Lung microvascular endothelial cell (primary cell): ENCODE results near the gene ZNF219. TPM values are rescaled to one million over a fixed set of nuclear protein-coding genes. Genes with fewer than 3 reads are reported as not detected.

Experiments
- DNase-seq, 2 donors: peaks; one replicate each; pipeline versions ENCODE4 v3.0.0 to v3.0.0-alpha.2; 2010; ENCODE audit warnings: low read depth in 2 of 2
- total RNA-seq: library from RNA; depleted of rRNA; stranded (reverse); fragments of >200 nt; gene quantifications from 2 replicates; pipeline ENCODE4 v1.2.1, GENCODE V29; 2014

Gene ZNF219
- total RNA-seq = 2.0 and 2.4 TPM in 2 replicates

GRCh38 chr14:21098076-21098891 lies at the start of gene ZNF219:
Gene ZNF219 (minus strand): TSS chr14:21098655. CDS start chr14:21093591, 5,064 bp downstream.
- peak; percentile 39 for DNase-seq

GRCh38 chr14:21145437-21145836 lies 47.0 kb upstream of the ZNF219 start:
- DNase-seq = no peak

GRCh38 chr14:21142357-21142756 lies 43.9 kb upstream of the ZNF219 start:
- no peak for DNase-seq

- DNase-seq = peak; percentile 3 to 14
Measured at GRCh38 chr14:21136024-21136423, 37.6 kb upstream of the ZNF219 start.

DNA sequence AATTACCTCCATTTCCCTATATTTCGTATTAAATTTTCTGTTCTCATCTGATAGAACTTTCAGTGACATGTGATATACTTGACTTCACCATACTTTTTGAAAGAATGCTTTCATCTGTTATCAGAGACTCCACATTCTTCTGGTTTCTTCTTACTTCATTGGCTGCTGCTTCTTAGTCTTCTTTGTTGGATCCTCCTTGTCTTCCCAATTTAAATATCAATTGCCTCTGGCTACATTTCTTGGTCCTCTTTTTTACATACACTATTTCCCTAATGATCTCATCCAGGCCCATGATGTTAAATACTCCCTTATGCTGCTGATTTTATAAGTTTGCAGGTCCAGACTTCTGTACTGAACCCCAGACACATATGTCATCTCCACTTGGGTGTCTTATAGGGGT lies 35.4 kb upstream of the ZNF219 start:
- DNase-seq = no peak

GRCh38 chr14:21123429-21123828 lies 25.0 kb upstream of the ZNF219 start:
- no peak for DNase-seq

DNA sequence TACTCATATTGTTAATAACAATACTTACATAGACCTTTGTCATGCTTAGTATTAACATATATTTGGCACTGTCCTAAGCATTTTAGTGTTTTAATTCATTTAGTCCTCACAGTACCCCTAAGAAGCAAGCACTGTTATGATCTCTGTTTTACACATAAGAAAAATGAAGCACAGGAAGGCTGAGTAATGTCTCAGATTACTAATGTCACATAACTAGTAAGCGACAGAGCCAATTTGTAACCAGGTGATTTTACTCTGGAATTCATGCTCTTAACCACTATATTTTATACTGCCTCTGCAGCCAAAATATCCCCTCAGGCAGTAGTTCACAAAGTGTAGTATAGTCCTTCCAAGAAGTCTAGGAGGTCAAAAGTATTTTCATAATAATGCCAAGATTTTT lies 22.7 kb upstream of the ZNF219 start:
- no peak for DNase-seq

DNA sequence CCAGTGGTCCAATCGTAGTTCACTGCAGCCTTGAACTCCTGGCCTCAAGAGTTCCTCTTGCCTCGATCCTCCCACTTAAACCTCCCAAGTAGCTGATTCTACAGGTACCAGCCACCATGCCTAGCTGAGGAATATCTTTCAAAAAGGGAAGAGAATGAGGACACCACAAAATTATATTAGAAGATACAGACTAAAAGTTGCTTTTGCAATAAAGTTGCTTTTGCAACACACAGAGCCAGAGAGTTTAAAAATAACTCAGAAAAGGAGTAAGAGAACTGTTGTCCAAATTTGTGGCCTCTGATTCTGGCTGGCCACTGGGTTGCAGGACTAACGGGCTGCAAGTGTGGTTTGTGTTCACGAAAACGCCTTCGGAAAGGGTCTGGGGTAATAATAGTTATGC lies 22.2 kb upstream of the ZNF219 start:
- no peak for DNase-seq

DNA sequence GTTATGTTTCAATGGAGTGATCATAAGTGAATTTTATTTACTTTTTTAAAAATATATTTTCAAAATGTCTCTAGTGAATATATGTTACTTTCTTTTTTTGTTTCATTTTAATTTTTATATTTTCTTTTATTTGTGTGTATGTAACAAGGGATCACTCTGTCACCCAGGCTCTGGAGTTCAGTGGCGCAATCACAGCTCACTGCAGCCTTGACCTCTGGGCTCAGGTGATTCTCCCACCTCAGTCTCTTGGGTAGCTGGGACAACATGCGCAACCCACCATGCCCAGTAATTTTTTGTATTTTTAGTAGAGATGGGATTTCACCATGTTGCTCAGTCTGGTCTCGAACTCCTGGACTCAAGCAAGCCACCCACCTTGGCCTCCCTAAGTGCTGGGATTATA lies 20.5 kb upstream of the ZNF219 start:
- no peak for DNase-seq

DNA sequence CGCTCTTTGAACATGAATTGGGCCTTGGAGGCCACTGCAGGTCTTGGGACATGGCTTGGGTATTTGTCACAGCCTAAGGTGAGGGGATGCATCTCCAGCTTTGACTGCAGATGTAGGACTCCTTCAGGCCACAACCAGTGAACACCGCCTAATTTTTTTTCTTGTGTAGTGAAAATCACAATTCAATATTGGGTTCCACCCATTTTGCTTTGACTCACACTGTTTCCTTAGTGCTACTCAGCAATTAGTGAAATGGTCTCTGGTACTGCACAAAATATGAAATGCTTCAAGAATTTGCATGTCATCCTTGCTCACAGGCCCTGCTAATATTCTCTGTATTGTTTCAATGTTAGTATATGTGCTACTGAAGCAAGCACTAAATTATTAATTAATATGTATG lies 14.9 kb upstream of the ZNF219 start:
- DNase-seq = no peak

GRCh38 chr14:21112255-21112654 lies 13.8 kb upstream of the ZNF219 start:
- DNase-seq = no peak

DNA sequence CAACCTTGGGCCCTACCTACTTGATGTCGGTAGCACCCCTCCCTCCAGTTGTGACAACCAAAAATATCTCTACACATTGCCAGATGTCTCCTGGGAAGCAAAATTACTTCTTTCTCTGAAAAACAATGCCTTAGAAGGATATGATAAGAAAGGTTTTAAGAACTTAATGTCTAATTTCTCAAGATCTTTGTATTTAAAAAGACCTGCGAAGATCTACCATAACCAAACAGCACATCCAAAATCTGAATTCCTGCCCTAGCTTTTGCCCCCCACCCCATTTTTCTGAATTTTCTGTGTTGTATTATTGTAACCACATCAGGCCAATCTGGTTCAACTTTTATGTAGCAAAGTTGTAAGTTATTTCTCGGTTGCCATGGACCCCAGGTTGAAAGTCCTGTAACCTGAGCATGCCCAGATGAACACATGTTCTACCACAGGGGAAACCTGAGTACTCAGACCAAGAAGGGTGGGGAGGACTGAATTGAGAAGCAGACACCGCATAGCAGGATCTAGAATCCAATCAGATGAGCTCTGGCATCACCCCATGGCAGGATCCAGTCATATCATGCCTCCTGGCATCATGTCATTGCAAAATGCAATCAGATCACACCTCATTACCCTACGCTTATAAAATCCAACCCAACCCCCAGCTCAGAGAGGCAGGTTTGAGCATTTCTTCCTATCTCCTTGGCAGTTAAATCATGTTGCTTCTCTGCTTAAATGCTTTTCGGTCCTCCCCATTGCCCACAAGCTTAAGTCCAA lies 11.1 kb upstream of the ZNF219 start:
- no peak for DNase-seq

DNA sequence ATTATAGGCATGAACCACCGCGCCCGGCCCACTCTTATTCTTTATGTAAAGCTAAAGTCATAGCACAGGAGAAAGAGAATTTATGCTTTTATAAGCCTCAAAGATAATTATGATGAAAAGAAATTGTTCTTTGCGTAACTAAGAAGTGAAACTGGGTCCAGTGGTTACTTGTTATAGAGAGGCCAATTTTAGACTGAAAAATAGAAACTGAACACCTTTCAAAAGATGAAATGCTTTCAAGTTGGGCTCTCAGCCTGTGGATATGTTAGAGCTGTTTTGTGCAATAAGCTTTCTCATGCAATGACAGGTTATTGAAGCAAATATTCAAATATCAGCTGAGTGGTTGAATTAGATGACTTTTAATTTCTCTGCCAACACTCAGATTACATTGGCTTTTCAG lies 10.3 kb upstream of the ZNF219 start:
- DNase-seq = no peak

- DNase-seq = peak; percentile 28 to 51
Measured at GRCh38 chr14:21107283-21107800, 8.9 kb upstream of the ZNF219 start.

GRCh38 chr14:21106498-21107282 lies 8.2 kb upstream of the ZNF219 start:
- peak; percentile 77 to 87 for DNase-seq

- no peak for DNase-seq
Measured at GRCh38 chr14:21106176-21106497, 7.7 kb upstream of the ZNF219 start.

GRCh38 chr14:21105095-21105494 lies 6.6 kb upstream of the ZNF219 start:
- no peak for DNase-seq

GRCh38 chr14:21104448-21105060 lies 6.1 kb upstream of the ZNF219 start:
- DNase-seq = peak; percentile 82 to 83

GRCh38 chr14:21103710-21104447 lies 5.4 kb upstream of the ZNF219 start:
- peak; percentile 95 to 97 for DNase-seq

GRCh38 chr14:21103411-21103709 lies 4.9 kb upstream of the ZNF219 start:
- no peak for DNase-seq
